GM13976 (cell line): ENCODE results near the gene TAF13.
"Not testable (repeated sequence)": the region's sequence is repeated elsewhere in the genome, so short reads cannot be mapped to it uniquely, and the experiment has no call there.

Experiments
- DNase-seq: peaks from one replicate; pipeline ENCODE4 v3.0.0; 2012; ENCODE audit warnings: low spot score
- CTCF ChIP-seq: IDR thresholded peaks from 2 replicates; pipeline ENCODE4 v1.5.1; 2012; ENCODE audit warnings: borderline replicate concordance, mild to moderate bottlenecking; ENCODE audit not compliant: insufficient read depth; ENCODE audit errors: extremely low read depth, missing control alignments, control extremely low read depth
- in situ Hi-C: fragments of 300-500 bp; cut with MboI; formaldehyde crosslinking; loops from one replicate; pipeline ENCODE4 v1.12.0; 2022; ENCODE audit warnings: low sequenced_read_pairs, mixed read lengths, inconsistent platforms; ENCODE audit not compliant: unreplicated experiment

Gene TAF13

GRCh38 chr1:109069294-109069693 lies 6.5 kb downstream of the TAF13 start:
- TF ChIP-seq CTCF: no peak
- DNase-seq: no peak
- in situ Hi-C loops: no loop called here

GRCh38 chr1:109067883-109068282 lies 7.9 kb downstream of the TAF13 start:
- TF ChIP-seq CTCF: no peak
- no peak for DNase-seq
- in situ Hi-C loops: no loop called here

GRCh38 chr1:109065137-109065536 lies 10.7 kb downstream of the TAF13 start:
- TF ChIP-seq CTCF: no peak
- in situ Hi-C loops: no loop called here
- DNase-seq: no peak

GRCh38 chr1:109061183-109061582 lies 14.6 kb downstream of the TAF13 start:
- in situ Hi-C loops: no loop called here
- DNase-seq: no peak
- no peak for TF ChIP-seq CTCF

- no peak for DNase-seq
- in situ Hi-C loops: no loop called here
- no peak for TF ChIP-seq CTCF
Observed at GRCh38 chr1:109060707-109061106, 15.1 kb downstream of the TAF13 start.

GRCh38 chr1:109059026-109059425 lies 16.8 kb downstream of the TAF13 start:
- in situ Hi-C loops: no loop called here
- TF ChIP-seq CTCF: no peak
- no peak for DNase-seq

- no peak for TF ChIP-seq CTCF
- no peak for DNase-seq
- in situ Hi-C loops: no loop called here
Observed at GRCh38 chr1:109056064-109056463, 19.7 kb downstream of the TAF13 start.

- in situ Hi-C loops, DNase-seq: not testable (repeated sequence)
Observed at GRCh38 chr1:109052145-109052544, 23.7 kb downstream of the TAF13 start.
